HCT116 (cell line): Measurements from ENCODE around the gene AGPAT3.

Experiments
- ATF3 ChIP-seq: IDR thresholded peaks from 2 replicates; pipeline ENCODE4 v1.6.1; 2012
- CBX3 ChIP-seq: IDR thresholded peaks from 2 replicates; pipeline ENCODE4 v1.6.1; 2012; ENCODE audit warnings: low read depth
- CEBPB ChIP-seq: IDR thresholded peaks from 2 replicates; pipeline ENCODE4 v1.6.1; 2012; ENCODE audit warnings: low read depth
- CTCF ChIP-seq, 3 experiments: fragments of 200-600 bp in 1 of 3; sonication (generic) in 1 of 3; IDR thresholded peaks in 2 of 3; conservative IDR thresholded peaks in 1 of 3; 2 replicates each; pipeline ENCODE4 v1.5.1; 2012 to 2017; ENCODE audit warnings: low read depth in 2 of 3, low read length in 2 of 3, antibody characterized with exemption in 1 of 3, borderline replicate concordance in 1 of 3, control low read depth in 1 of 3, mild to moderate bottlenecking in 1 of 3, mixed read lengths in 1 of 3, mixed run types in 1 of 3, moderate library complexity in 1 of 3; ENCODE audit not compliant: insufficient read depth in 1 of 3
- EZH2 ChIP-seq: fragments of 200-600 bp; sonication (generic); IDR thresholded peaks from 2 replicates; pipeline ENCODE4 v1.6.1; 2017; ENCODE audit warnings: antibody characterized with exemption, mixed run types
- MAX ChIP-seq: IDR thresholded peaks from 2 replicates; pipeline ENCODE4 v1.6.1; 2012
- POLR2A ChIP-seq: IDR thresholded peaks from 2 replicates; pipeline ENCODE4 v1.7.0; 2011; ENCODE audit warnings: borderline replicate concordance; ENCODE audit not compliant: insufficient read depth, insufficient read length; ENCODE audit errors: extremely low read depth
- REST ChIP-seq: IDR thresholded peaks from 2 replicates; pipeline ENCODE4 v1.6.1; 2012; ENCODE audit warnings: low read depth
- SIN3A ChIP-seq: IDR thresholded peaks from 2 replicates; pipeline ENCODE4 v1.6.1; 2012; ENCODE audit warnings: low read depth
- ZBTB33 ChIP-seq: IDR thresholded peaks from 2 replicates; pipeline ENCODE4 v1.6.1; 2011; ENCODE audit warnings: mild to moderate bottlenecking, low read length, moderate library complexity; ENCODE audit not compliant: insufficient replicate concordance; ENCODE audit errors: extremely low read depth
- ZNF274 ChIP-seq: fragments of 200-500 bp; sonication (Bioruptor generic); IDR thresholded peaks from 2 replicates; pipeline ENCODE4 v1.6.1; 2014; ENCODE audit warnings: mild to moderate bottlenecking, low read depth, low read length, inconsistent platforms

- TF ChIP-seq CTCF (IDR thresholded peaks at IDR 0.05 in 2 of 3, conservative IDR thresholded peaks at IDR 0.05 in 1 of 3; ENCODE audit: borderline replicate concordance in 1 of 3, insufficient read depth in 1 of 3, low read depth in 2 of 3, low read length in 2 of 3) (no peak), ATF3 (no peak), EZH2 (no peak), ZBTB33 (no peak), ZNF274 (no peak), MAX (no peak), SIN3A (no peak), CEBPB (no peak), REST (no peak), CBX3 (no peak), POLR2A (no peak)
Observed at GRCh38 chr21:44027607-44028286, 162.7 kb downstream of the AGPAT3 start.
